Prostate gland (tissue), 1 donor: ENCODE results near the gene THSD4.

Source experiments
- POLR2A ChIP-seq: fragments of 450-650 bp; IDR thresholded peaks from one replicate; pipeline ENCODE4 v1.6.1; 2016; ENCODE audit warnings: antibody characterized with exemption, mild to moderate bottlenecking
- POLR2AphosphoS5 ChIP-seq: sonication (generic); formaldehyde crosslinking; IDR thresholded peaks from one replicate; pipeline ENCODE4 v1.6.1; 2017; ENCODE audit warnings: antibody characterized with exemption

- TF ChIP-seq POLR2A (no peak), POLR2AphosphoS5 (no peak)
Measured at GRCh38 chr15:71091601-71092000, 23.7 kb upstream of the THSD4 start.
